ENCODE results near the gene SYTL3.

DNA sequence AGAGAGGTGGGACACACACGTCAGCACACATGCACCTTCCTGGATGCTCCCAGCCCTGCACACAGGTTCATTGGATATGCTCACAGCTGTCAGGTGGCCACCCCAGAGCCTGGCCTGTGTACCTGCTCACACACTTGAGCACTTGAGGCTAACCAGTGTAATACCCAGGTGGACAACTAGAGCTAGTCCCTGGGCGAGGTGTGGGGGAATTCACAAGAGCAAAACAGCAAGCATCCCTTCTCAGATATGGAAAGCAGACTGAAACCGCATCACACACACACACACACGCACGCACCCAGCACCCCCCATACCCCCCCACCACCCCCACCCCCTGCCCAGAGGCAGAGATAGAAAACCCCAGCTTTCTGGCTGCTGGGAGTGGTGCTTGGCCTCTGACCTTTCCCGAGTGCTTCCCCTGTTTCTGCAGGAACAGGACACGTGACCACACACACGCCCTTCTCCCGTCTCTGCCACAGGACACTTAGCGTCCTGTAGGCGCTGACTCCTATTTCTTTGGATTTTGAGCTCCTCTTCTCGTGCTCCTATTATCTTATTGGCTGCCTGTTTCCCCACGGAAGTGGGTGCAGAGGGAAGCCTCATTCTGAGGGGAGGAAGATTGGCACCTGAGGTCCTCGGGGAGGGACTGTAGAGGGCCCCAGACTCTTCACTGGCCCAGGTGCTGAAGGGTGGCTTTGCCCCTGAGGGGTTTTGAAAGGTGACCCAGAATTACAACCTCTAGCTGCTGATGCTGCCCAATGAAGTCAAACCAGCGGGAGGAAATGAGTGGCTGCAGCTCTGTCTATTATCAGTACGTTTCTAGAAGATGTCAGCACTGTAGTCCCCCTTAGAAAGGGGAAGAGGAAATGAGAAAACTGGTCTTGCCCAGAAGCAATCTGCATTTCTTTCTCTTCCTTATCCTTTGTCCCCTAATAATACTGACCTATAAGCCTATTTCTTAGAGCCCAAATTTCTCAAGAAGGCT, 65.8 kb downstream of the SYTL3 start:
- TF ChIP-seq, protein P1, sequence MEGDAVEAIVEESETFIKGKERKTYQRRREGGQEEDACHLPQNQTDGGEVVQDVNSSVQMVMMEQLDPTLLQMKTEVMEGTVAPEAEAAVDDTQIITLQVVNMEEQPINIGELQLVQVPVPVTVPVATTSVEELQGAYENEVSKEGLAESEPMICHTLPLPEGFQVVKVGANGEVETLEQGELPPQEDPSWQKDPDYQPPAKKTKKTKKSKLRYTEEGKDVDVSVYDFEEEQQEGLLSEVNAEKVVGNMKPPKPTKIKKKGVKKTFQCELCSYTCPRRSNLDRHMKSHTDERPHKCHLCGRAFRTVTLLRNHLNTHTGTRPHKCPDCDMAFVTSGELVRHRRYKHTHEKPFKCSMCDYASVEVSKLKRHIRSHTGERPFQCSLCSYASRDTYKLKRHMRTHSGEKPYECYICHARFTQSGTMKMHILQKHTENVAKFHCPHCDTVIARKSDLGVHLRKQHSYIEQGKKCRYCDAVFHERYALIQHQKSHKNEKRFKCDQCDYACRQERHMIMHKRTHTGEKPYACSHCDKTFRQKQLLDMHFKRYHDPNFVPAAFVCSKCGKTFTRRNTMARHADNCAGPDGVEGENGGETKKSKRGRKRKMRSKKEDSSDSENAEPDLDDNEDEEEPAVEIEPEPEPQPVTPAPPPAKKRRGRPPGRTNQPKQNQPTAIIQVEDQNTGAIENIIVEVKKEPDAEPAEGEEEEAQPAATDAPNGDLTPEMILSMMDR (IDR thresholded peaks at IDR 0.05) = no peak
- no peak for TF ChIP-seq POLR2A (IDR thresholded peaks at IDR 0.05)
